GM21526 (cell line): ENCODE measurements around the gene FBXO11.
A peak's percentile ranks its signal among the peaks of the same experiment; 100 is the strongest.

Source experiments
- ATAC-seq: cut with Tn5 transposase; IDR thresholded peaks from one replicate; pipeline ENCODE4 v1.9.1; 2021; ENCODE audit warnings: moderate library complexity; ENCODE audit not compliant: unreplicated experiment, low FRiP score

The FBXO11 gene

DNA sequence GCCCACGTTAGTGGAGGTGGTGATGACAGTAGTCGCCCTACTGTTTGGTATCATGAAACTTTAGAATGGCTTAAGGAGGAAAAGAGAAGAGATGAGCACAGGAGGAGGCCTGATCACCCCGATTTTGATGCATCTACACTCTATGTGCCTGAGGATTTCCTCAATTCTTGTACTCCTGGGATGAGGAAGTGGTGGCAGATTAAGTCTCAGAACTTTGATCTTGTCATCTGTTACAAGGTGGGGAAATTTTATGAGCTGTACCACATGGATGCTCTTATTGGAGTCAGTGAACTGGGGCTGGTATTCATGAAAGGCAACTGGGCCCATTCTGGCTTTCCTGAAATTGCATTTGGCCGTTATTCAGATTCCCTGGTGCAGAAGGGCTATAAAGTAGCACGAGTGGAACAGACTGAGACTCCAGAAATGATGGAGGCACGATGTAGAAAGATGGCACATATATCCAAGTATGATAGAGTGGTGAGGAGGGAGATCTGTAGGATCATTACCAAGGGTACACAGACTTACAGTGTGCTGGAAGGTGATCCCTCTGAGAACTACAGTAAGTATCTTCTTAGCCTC lies 107.2 kb downstream of the FBXO11 start:
- no peak for ATAC-seq

DNA sequence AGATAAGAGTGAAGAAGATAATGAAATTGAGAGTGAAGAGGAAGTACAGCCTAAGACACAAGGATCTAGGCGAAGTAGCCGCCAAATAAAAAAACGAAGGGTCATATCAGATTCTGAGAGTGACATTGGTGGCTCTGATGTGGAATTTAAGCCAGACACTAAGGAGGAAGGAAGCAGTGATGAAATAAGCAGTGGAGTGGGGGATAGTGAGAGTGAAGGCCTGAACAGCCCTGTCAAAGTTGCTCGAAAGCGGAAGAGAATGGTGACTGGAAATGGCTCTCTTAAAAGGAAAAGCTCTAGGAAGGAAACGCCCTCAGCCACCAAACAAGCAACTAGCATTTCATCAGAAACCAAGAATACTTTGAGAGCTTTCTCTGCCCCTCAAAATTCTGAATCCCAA lies 107.7 kb downstream of the FBXO11 start:
- ATAC-seq: no peak

DNA sequence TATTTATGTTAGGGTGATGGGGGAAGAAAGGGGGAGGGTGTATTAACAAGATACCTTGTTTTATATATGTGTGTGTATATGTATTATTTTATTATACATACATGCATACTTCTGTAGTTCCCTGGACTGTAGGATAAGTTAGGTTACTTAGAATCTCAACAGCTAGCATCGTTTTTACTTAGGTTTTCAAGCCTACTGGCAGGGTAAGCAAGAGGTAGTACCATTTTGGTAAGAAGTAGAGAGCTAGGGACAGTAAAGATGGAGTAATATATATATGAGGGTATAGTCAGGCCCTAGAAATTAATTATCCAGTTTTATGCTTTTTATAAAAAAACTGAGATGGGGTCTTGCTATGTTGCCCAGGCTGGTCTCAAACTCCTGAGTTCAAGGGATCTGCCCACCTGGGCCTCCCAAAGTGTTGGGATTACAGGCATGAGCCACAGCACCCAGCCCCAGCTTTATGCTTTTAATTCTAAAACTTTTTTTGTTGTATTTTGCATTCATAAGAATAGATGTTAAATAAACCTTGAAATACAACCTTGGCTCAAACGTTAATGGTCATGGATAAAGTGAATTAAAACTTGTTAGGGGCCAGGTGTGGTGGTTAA lies 110.1 kb downstream of the FBXO11 start:
- ATAC-seq: no peak

DNA sequence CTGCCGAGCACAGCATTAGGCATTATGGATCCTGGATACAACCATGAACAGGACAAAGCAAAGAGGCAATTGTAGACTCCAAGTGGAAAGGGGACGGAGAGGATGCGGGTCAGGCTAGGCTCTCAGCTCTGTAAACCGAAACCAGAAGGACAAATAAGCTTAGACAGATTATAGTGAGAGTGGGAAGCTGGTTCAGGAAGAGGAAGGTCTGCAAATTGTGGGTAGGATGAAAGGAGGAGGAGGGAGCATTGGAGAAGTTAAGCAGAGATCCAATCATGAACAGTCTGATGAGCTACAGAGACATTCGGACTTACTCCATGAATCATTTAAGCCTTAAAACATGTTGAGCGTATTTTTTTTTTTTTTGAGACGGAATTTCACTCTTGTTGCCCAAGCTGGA lies 120.3 kb downstream of the FBXO11 start:
- ATAC-seq: no peak

DNA sequence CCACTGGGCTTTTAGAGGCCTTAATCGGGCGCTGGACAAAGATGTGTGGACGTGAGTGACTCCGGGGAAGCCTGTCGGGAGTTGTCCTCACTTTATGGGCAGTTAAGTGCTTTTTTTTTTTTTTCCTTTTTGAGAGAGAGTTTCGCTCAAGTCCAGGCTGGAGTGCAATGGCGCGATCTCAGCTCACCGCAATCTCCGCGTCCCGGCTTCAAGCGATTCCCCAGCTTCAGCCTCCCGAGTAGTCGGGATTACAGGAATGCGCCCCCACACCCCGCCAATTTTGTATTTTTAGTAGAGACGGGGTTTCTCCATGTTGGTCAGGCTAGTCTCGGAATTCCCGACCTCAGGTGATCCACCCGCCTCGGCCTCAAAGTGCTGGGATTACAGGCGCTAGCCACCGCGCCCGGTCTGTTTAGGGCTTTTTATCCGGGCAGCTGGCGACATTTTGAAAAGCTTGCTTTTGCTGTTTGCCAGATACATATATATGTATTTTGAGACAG lies 121.9 kb downstream of the FBXO11 start:
- ATAC-seq: no peak

DNA sequence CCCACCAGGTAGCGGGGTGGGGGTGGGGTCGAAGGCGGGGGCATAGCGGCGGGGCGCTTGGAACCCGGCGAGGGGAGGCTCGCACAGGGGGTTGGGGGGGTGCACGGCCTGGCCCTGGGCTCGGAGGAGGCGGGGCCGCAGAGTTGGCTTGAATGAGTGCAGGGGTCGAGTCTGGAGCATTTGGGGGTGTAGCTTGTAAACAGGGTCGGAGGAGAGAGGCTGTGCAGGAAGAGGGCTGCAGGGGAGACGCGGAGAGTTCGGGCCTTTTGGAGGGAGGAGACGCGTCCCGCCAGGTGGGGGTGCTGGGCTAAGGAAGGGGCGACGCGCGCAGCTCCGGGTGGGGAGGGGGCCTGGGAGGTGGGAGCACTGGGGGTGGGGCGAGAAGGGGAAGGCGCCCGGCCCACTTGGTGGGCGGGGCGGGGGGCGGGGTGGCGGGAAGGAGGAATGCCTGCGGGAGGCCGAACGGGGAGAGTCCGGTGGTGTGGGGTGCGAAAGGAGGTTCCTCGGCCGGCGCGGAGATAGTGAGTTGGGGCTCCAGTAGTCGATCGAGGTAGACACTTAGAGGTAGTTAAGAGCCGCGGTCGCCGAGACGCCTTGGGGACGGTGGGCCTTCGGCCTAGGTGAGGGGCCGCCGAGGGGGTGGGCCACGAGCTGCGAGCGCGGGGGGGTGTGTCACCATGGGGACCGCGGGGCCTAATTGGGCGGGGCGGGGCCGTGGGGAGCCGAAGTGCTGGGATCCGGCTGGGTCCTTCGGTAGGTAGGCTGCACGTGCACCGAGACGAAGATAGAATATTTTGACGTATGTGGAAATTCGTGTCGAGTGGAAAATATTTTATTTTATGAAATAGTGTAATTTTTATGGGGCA lies 122.6 kb downstream of the FBXO11 start:
- ATAC-seq: peak; percentile 19

DNA sequence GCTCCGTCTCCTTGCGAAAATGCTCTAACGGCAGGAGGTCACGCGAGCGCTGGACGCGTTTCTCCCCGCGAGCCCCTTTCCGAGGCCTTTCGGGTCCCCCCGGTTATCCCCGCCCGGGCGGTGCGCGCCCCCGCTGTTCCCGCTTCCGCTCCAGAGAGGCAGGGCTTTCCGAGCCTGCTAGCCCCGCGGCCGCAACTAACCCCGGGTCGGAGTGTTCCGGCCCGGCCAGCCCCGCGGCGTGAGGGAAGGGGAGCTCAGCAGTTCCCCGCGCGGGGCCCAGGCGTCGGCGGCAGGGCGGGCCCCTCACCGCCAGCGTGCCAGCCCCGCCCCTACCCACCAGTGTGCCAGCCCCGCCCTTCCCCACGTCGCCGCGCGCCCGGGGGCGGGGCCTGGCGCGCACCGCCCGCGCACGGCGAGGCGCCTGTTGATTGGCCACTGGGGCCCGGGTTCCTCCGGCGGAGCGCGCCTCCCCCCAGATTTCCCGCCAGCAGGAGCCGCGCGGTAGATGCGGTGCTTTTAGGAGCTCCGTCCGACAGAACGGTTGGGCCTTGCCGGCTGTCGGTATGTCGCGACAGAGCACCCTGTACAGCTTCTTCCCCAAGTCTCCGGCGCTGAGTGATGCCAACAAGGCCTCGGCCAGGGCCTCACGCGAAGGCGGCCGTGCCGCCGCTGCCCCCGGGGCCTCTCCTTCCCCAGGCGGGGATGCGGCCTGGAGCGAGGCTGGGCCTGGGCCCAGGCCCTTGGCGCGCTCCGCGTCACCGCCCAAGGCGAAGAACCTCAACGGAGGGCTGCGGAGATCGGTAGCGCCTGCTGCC lies 123.4 kb downstream of the FBXO11 start, which contains the start of gene MSH6:
Gene MSH6, plus strand, starts transcription at position 475 of the 815 bp plus-strand sequence. Its CDS starts 89 bp downstream, at position 564.
- peak; percentile 74 for ATAC-seq

DNA sequence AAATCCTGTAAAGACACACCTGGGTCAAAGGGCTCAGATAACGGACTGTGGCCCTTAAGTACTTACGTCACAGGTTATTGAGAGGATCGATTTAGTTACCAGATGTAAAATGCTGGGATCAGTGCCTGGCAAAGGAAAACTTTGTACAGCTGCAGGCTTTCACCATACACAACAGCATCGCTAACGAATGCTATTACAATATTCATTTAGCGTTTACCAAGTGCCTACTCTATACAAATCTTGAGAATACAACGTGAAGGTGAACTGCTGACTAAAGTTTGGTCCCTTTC lies 124.0 kb downstream of the FBXO11 start:
- ATAC-seq: no peak

DNA sequence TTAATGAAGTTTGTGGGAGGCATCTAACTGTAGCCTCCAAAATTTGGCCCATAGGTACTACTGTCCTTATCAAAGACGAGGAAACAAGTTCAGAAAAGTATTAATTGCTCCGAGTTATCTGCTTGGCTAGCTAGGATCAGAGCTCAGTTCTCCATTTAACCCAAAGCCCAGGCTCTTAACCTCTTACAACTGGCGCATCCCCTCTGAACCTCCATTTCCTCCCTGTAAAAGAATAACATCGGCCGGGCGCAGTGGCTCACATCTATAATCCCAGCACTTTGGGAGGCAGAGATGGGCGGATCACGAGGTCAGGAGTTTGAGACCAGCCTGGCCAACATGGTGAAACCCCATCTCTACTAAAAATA lies 126.9 kb downstream of the FBXO11 start:
- no peak for ATAC-seq

DNA sequence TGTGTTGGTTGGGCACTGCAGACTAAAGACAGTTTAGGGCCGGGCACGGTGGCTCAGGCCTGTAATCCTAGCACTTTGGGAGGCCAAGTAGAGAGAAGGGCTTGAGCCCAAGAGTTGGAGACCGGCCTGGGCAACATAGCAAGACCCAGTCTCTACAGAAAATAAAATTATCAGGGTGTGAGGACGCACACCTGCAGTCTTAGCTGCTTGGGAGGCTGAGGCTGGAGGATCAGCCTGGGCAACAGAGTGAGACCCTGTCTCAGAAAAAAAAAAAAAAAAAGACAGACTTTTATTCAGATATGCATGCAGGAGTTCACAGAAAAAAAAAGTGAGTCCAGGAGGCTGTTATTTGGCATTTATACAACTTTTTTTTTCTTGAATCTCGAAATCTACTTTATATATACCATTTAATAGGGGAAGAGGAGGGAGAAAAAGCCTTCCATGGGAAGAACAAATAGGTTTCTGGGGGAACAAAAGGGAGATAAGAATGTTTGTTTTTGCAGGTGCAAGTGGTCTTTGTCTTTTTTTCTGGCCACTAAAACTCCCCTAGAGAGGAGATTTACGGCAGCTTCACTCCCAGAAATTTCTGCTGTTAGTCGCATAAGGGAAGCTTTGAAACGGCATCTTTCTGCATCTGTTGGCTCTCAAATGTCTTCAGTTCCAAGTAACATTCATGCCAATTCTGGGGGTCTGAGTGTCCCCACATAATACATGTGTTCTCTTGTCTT lies 127.4 kb downstream of the FBXO11 start:
- no peak for ATAC-seq

DNA sequence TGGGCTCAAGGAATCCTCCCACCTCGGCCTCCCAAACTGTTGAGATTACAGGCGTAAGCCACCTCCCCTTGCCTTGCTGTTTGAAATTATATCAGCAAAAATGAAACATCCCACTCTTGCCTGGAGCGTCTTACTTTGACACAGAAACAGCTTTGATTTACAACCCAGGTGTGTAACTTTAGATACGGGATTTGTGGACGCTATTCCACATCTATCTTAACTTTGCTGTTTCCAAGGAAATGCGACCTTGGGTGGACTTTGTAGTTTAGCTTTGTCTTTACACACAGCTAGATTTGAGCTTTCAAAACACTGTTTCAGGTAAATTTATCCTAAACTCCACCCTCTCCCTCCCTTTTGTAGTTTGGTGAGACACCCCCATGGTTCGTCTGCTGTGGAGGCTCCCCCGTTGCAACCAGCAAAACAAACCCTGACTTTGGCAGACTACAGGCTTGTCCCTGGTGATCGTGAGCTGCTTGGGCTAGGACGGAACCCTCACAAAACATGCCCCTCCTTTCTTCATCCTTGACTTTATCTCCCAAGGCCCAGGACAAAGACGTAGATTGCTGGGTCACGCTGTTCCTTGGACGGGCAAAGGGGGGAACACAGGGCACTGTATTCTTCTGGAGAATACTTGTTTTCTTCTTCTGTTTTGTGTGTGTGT lies 128.9 kb downstream of the FBXO11 start:
- ATAC-seq: no peak

DNA sequence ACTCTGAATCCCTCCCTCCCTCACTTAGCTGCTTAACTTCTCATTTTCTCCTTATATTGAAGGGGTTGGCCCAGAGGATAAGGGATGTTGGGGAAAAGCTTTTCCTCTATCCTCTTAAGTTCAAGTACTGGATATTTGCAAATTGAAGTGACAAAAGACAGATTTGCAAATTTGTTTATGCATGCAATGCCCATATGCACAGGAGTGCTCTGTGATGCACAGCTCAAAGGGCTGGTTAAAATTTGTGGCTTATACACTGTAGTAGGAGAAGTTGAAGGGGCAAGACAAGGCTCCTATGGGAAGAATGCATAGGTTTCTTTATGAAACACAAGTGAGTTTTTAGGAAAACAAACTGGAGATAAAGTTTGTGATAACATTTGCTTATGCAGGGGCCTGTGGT lies 131.7 kb downstream of the FBXO11 start:
- no peak for ATAC-seq

DNA sequence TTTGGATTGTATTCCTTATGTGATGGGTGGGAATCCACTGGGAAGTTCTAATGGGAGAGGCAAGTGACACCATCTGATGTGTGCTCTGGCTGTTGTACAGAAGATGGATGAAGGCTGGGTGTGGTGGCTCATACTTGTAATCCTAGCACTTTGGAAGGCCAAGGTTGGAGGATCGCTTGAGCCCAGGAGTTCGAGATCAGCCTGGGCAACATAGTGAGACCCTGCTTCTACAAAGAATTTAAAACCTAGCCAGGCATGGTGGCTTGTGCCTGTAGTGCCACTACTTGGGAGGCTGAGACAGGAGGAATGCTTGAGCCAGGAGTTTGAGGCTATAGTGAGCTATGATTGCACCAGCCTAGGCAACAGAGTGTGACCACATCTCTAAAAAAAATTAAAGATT lies 134.0 kb downstream of the FBXO11 start:
- no peak for ATAC-seq

DNA sequence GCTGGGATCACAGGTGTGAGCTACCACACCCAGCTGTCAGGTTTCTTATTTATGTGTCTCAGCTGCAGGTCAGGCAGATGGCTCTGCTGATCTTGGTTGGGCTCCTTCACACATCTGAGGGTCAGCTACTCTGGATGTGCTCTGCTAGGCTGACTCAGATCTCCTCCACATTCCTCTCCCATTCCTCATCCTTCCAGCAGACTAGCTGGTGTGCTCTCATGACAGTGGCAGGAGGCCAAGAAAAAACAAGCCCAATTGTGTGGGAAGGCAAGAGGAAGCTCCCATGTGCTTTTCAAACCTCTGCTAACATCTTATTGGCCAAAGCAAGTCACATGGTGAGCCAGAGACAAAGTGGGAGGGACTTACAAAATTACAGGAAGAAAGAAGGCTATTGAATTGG lies 135.1 kb downstream of the FBXO11 start:
- ATAC-seq: no peak

DNA sequence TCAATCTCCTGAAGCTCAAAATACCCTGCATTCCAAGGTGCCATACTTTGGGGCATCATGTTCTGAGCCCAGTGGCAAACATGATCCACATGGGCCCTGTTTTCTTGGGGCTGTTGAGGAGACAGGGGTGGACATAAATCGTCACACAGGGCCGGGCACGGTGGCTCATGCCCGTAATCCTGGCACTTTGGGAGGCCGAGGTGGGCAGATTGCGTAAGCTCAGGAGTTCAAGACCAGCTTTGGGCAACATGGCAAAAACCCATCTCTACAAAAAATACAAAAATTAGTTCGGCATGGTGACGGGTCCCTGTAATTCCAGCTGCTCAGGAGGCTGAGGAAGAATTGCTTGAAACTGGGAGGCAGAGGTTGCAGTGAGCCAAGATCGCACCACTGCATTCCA lies 137.0 kb downstream of the FBXO11 start:
- ATAC-seq: no peak

DNA sequence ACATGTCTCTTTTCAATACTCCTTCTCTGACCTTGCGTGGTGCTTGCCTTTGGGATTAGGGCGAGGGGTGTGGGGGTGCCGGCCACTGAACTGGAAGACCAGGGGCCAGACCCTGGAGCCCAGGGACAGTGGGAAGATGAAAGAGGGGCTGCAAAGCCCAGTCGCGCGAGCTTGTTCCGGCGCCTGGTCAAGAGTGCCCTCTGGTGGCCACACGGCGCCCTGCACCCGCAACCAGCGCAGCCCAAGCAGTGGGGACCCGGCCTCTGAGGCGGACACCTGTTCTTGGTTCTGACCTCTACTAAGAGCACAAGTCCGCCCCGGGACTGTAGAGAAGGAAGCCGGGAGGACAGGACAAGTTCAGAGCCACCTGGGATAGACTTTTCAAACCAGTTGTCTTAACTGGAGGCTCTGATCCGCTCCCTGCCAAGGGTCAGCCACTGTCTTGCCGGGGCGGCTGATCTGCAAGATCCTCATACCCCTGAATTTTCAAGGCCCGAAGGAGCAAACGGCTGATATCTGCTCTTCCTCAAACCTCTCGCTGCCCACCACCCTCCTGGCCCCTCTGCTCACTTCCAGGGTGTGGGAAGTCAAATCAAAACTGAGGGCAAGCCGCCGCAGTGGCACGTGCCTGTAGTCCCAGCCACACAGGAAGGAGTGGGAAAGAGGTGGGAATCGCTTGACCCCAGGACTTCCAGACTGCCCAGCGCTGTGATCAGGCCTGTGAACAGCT lies 138.3 kb downstream of the FBXO11 start:
- ATAC-seq: no peak

DNA sequence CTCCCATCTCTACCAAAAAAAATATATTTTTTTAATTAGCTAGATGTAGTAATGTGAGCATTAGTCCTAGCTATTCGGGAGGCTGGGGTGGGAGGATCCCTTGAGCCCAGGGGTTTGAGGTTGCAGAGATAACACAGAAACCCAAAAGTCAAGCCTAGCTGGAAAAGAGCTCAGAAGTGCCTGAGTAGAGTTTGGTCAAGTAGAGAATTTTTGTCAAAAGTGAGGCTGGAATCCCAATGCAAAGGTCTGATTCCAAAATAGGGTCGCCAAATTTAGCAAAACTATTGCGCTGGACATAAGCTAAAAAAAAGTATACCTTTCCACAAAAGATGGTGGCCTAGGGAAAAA lies 138.8 kb downstream of the FBXO11 start:
- ATAC-seq: no peak

DNA sequence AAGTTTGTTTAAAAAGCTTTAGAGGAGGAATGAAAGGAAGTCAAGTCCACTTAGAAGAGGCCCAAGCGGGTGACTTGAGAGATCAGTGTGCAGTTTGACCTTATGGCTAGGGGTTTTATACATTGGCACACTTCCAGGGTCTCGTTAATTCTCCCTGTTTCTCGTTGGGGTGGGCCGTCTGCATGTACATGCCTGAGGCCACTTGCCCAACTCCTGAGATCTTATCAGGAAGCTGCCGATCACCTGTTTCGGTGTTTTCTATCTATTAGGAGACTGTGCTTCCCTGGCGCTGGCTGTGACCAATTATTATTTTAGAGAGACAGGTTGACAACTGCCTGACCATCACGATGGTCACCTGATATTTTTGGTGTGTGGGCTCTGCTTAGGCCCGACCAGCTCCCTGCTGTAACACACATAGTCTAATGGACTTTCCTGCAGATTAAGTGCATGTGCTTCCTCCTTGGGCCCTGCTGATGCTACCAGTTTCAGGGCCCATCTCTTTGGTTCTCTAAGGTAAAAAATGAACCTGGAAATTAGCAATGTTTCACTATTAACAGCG lies 154.4 kb downstream of the FBXO11 start:
- ATAC-seq: peak; percentile 25

DNA sequence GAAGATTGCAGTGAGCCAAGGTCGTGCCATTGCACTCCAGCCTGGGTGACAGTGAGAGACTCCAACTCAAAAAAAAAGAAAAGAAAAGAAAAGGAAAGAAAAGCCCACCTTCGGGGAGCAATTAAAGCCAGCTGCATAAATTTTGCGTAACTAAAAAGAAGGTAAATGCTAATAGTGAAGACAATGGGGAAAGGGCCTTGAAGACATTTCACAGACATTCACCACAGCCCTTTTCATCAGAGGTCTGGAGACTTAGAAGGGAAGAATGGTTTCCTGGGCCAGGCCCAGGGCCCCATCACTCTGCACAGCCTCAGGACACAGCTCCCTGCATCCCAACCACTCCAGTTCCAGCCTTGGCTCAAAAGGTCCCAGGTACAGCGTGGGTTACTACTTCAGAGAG lies 158.4 kb downstream of the FBXO11 start:
- no peak for ATAC-seq
